Activated CD8-positive, alpha-beta memory T cell treated with anti-CD3 and anti-CD28 coated beads for 48 hours (primary cell): ENCODE measurements around the gene SMIM10L1.

ENCODE experiments used
- DNase-seq, 3 experiments: peaks; one replicate each; pipeline ENCODE4 v3.0.0-alpha.2; 2020; ENCODE audit warnings: low read depth in 2 of 3, low spot score in 2 of 3

Gene SMIM10L1

GRCh38 chr12:11183011-11183410, 12.0 kb downstream of the SMIM10L1 start:
- no peak for DNase-seq

- no peak for DNase-seq
Measured at GRCh38 chr12:11186837-11187236, 15.8 kb downstream of the SMIM10L1 start, which contains the start of gene TAS2R42. TAS2R42 (minus strand) TSS chr12:11186937; CDS start chr12:11186937, 0 bp downstream.

- DNase-seq = no peak
Measured at GRCh38 chr12:11202811-11203210, 31.8 kb downstream of the SMIM10L1 start.

GRCh38 chr12:11204173-11204572, 33.2 kb downstream of the SMIM10L1 start:
- DNase-seq = no peak

DNA sequence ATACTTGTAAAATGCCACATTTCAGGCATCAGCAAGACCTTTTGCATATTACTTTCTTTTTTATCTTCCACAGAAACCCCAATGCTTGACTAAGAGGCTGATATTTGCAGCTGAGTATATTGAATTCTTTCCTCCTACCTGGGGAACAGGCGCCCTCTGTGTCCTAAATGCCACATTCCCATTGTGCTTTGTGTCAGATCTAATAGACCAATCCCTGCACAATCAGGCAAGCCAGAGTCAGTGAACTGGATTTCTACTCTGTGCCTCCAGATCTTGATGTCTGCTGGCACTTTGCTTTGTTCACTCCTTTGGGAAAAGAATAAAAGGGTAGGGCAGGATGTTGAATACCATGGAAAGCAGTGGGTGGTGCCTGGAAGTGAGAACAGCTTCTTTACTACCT, 38.1 kb downstream of the SMIM10L1 start:
- DNase-seq = no peak
